HEK293 (cell line): ENCODE results near the gene KRT20.

Experiments
- CTCF ChIA-PET: fragments of 350-600 bp; formaldehyde crosslinking; extraction: SDS; loops from one replicate; lab custom pipeline; 2021; ENCODE audit warnings: antibody characterized with exemption; lab: Yijun Ruan, JAX
- POLR2A ChIA-PET: fragments of 300-600 bp; formaldehyde crosslinking; extraction: SDS; loops from one replicate; lab custom pipeline; 2020; ENCODE audit warnings: antibody characterized with exemption, inconsistent platforms; lab: Yijun Ruan, JAX
- H3K27ac ChIP-seq: fragments of 200-500 bp; sonication (Bioruptor generic); 2 replicates; pipeline ENCODE4 v1.5.1; 2014; ENCODE audit warnings: low read depth, low read length, control low read depth, inconsistent platforms; ENCODE audit errors: extremely low read depth
- H3K36me3 ChIP-seq, 2 experiments: fragments of 200-500 bp in 1 of 2; sonication (Bioruptor generic) in 1 of 2; 1 replicate in 1 of 2; 2 replicates in 1 of 2; pipeline ENCODE4 v1.5.1; 2014 to 2017; ENCODE audit warnings: inconsistent platforms in 2 of 2, low read length in 2 of 2; ENCODE audit not compliant: control insufficient read depth in 2 of 2, insufficient read depth in 1 of 2
- H3K4me1 ChIP-seq: fragments of 200-500 bp; sonication (Bioruptor generic); 2 replicates; pipeline ENCODE4 v1.5.1; 2014; ENCODE audit warnings: mild to moderate bottlenecking, low read length, inconsistent platforms; ENCODE audit not compliant: control insufficient read depth, insufficient read depth
- H3K4me3 ChIP-seq: 2 replicates; pipeline ENCODE4 v1.5.1; 2011; ENCODE audit warnings: low read depth, mild to moderate bottlenecking, control low read depth, low read length, moderate library complexity
- H3K9me3 ChIP-seq: fragments of 200-500 bp; sonication (Bioruptor generic); 2 replicates; pipeline ENCODE4 v1.5.1; 2014; ENCODE audit warnings: low read depth, low read length, inconsistent platforms; ENCODE audit not compliant: control insufficient read depth, insufficient read depth
- AEBP2 ChIP-seq: fragments of 450-650 bp; formaldehyde crosslinking; IDR thresholded peaks from 2 replicates; pipeline ENCODE4 v1.5.1; 2016; ENCODE audit warnings: missing biosample characterization, missing genetic modification characterization, borderline replicate concordance
- PRDM10 ChIP-seq: fragments of 450-650 bp; formaldehyde crosslinking; IDR thresholded peaks from 2 replicates; pipeline ENCODE4 v1.5.1; 2016; ENCODE audit warnings: missing biosample characterization, missing genetic modification characterization
- YY1 ChIP-seq: fragments of 450-650 bp; formaldehyde crosslinking; IDR thresholded peaks from 2 replicates; pipeline ENCODE4 v1.5.1; 2018; ENCODE audit warnings: missing biosample characterization, missing genetic modification characterization
- ZBTB1 ChIP-seq: fragments of 450-650 bp; formaldehyde crosslinking; IDR thresholded peaks from 2 replicates; pipeline ENCODE4 v1.5.1; 2016; ENCODE audit warnings: missing biosample characterization, missing genetic modification characterization
- ZBTB21 ChIP-seq: fragments of 450-650 bp; formaldehyde crosslinking; IDR thresholded peaks from 2 replicates; pipeline ENCODE4 v1.5.1; 2017; ENCODE audit warnings: missing biosample characterization, missing genetic modification characterization
- ZBTB44 ChIP-seq: fragments of 450-650 bp; IDR thresholded peaks from 2 replicates; pipeline ENCODE4 v1.5.1; 2018; ENCODE audit warnings: missing biosample characterization, mild to moderate bottlenecking, missing genetic modification characterization
- ZFP37 ChIP-seq: fragments of 450-650 bp; formaldehyde crosslinking; IDR thresholded peaks from 2 replicates; pipeline ENCODE4 v1.5.1; 2016; ENCODE audit warnings: missing biosample characterization, missing genetic modification characterization
- ZNF19 ChIP-seq: fragments of 450-650 bp; formaldehyde crosslinking; IDR thresholded peaks from 2 replicates; pipeline ENCODE4; 2016; ENCODE audit warnings: missing biosample characterization, missing genetic modification characterization, low read depth
- ZNF211 ChIP-seq: fragments of 450-650 bp; formaldehyde crosslinking; IDR thresholded peaks from 2 replicates; pipeline ENCODE4 v1.5.1; 2016; ENCODE audit warnings: low read depth, missing biosample characterization, missing genetic modification characterization
- ZNF221 ChIP-seq: fragments of 450-650 bp; formaldehyde crosslinking; IDR thresholded peaks from 2 replicates; pipeline ENCODE4 v1.5.1; 2017; ENCODE audit warnings: missing biosample characterization, missing genetic modification characterization, borderline replicate concordance
- ZNF324 ChIP-seq: fragments of 450-650 bp; formaldehyde crosslinking; IDR thresholded peaks from 2 replicates; pipeline ENCODE4 v1.5.1; 2016; ENCODE audit warnings: missing biosample characterization, missing genetic modification characterization
- ZNF416 ChIP-seq: fragments of 450-650 bp; formaldehyde crosslinking; IDR thresholded peaks from 2 replicates; pipeline ENCODE4 v1.5.1; 2016; ENCODE audit warnings: missing biosample characterization, missing genetic modification characterization
- ZNF433 ChIP-seq: fragments of 450-650 bp; formaldehyde crosslinking; IDR thresholded peaks from 2 replicates; pipeline ENCODE4 v1.5.1; 2016; ENCODE audit warnings: missing biosample characterization, missing genetic modification characterization, low read depth
- ZNF530 ChIP-seq: fragments of 450-650 bp; formaldehyde crosslinking; IDR thresholded peaks from 2 replicates; pipeline ENCODE4 v1.5.1; 2016; ENCODE audit warnings: low read depth, missing biosample characterization, missing genetic modification characterization
- ZNF629 ChIP-seq: fragments of 450-650 bp; formaldehyde crosslinking; IDR thresholded peaks from 2 replicates; pipeline ENCODE4 v1.5.1; 2017; ENCODE audit warnings: missing biosample characterization, missing genetic modification characterization
- ZNF658 ChIP-seq: fragments of 450-650 bp; formaldehyde crosslinking; IDR thresholded peaks from 2 replicates; pipeline ENCODE4; 2016; ENCODE audit warnings: missing biosample characterization, missing genetic modification characterization
- ZNF660 ChIP-seq: fragments of 450-650 bp; IDR thresholded peaks from 2 replicates; pipeline ENCODE4 v1.5.1; 2018; ENCODE audit warnings: missing biosample characterization, mild to moderate bottlenecking, missing genetic modification characterization
- ZNF670 ChIP-seq: fragments of 450-650 bp; formaldehyde crosslinking; IDR thresholded peaks from 2 replicates; pipeline ENCODE4 v1.5.1; 2016; ENCODE audit warnings: missing biosample characterization, missing genetic modification characterization, low read depth
- ZNF692 ChIP-seq: fragments of 450-650 bp; formaldehyde crosslinking; IDR thresholded peaks from 2 replicates; pipeline ENCODE4 v1.5.1; 2016; ENCODE audit warnings: missing biosample characterization, missing genetic modification characterization
- ZNF776 ChIP-seq: fragments of 450-650 bp; formaldehyde crosslinking; IDR thresholded peaks from 2 replicates; pipeline ENCODE4 v1.5.0; 2017; ENCODE audit warnings: missing biosample characterization, missing genetic modification characterization, borderline replicate concordance
- ZNF792 ChIP-seq: fragments of 450-650 bp; formaldehyde crosslinking; IDR thresholded peaks from 2 replicates; pipeline ENCODE4 v1.5.1; 2016; ENCODE audit warnings: missing biosample characterization, missing genetic modification characterization
- TF ChIP-seq, protein P1 (sequence below): fragments of 450-650 bp; formaldehyde crosslinking; IDR thresholded peaks from 2 replicates; pipeline ENCODE4 v1.5.1; 2016; ENCODE audit warnings: missing biosample characterization, missing genetic modification characterization
- TF ChIP-seq, protein P2 (sequence below): fragments of 450-650 bp; formaldehyde crosslinking; IDR thresholded peaks from 2 replicates; pipeline ENCODE4 v1.5.1; 2016; ENCODE audit warnings: missing biosample characterization, missing genetic modification characterization

The KRT20 gene

DNA sequence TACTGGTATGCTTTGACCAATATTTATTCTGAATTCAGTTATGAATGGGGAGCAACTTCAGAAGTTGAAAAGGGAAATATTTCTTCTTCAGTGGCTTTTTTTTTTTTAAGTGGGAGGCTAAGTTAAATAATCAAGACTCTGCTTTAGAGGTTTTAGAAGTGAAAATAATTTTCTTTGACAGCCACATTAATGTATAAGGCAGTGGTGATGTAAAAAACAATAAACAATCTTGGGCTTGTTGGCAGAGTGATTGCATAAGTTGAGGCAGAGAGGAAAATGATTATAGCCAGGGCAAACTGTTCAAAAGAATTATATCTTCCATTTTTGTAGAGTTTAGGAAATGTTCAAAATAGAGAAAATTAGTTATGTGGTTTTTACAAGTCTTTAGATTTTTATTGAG is 12.6 kb downstream of the KRT20 start (continued):
- TF ChIP-seq, protein P1, sequence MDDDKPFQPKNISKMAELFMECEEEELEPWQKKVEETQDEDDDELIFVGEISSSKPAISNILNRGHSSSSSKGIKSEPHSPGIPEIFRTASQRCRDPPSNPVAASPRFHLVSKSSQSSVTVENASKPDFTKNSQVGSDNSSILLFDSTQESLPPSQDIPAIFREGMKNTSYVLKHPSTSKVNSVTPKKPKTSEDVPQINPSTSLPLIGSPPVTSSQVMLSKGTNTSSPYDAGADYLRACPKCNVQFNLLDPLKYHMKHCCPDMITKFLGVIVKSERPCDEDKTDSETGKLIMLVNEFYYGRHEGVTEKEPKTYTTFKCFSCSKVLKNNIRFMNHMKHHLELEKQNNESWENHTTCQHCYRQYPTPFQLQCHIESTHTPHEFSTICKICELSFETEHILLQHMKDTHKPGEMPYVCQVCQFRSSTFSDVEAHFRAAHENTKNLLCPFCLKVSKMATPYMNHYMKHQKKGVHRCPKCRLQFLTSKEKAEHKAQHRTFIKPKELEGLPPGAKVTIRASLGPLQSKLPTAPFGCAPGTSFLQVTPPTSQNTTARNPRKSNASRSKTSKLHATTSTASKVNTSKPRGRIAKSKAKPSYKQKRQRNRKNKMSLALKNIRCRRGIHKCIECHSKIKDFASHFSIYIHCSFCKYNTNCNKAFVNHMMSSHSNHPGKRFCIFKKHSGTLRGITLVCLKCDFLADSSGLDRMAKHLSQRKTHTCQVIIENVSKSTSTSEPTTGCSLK: no peak
- no peak for TF ChIP-seq ZNF416 (tag by site-specific recombination)
- TF ChIP-seq ZNF792 (tag by site-specific recombination): no peak
- no peak for TF ChIP-seq AEBP2 (tag by site-specific recombination)
- TF ChIP-seq ZBTB21 (tag by site-specific recombination): no peak
- no peak for TF ChIP-seq ZNF211 (tag by site-specific recombination)

- no peak overlapping the region for H3K4me3 ChIP-seq
- no peaks in the 10 kb centered on the region for H3K9me3 ChIP-seq
- ChIA-PET POLR2A (interaction anchor here (0.6 to 1.1 kb wide), 3 partner anchors 30 to 817 kb away, joined by 3 read pairs; partner anchors contain the start of gene EIF1), CTCF (interaction anchor here (0.6 to 1.8 kb wide), 7 partner anchors 13 to 796 kb away, joined by 3 to 7 read pairs (median 3); partner anchors contain the start of gene KRT20)
- H3K27ac ChIP-seq: no peak overlapping the region
- no peaks in the 10 kb centered on the region for H3K4me1 ChIP-seq
- H3K36me3 ChIP-seq: no peaks in the 10 kb centered on the region
- TF ChIP-seq ZNF629 (tag by site-specific recombination): no peak
- TF ChIP-seq, protein P2, sequence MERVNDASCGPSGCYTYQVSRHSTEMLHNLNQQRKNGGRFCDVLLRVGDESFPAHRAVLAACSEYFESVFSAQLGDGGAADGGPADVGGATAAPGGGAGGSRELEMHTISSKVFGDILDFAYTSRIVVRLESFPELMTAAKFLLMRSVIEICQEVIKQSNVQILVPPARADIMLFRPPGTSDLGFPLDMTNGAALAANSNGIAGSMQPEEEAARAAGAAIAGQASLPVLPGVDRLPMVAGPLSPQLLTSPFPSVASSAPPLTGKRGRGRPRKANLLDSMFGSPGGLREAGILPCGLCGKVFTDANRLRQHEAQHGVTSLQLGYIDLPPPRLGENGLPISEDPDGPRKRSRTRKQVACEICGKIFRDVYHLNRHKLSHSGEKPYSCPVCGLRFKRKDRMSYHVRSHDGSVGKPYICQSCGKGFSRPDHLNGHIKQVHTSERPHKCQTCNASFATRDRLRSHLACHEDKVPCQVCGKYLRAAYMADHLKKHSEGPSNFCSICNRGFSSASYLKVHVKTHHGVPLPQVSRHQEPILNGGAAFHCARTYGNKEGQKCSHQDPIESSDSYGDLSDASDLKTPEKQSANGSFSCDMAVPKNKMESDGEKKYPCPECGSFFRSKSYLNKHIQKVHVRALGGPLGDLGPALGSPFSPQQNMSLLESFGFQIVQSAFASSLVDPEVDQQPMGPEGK (tag by site-specific recombination): no peak
- TF ChIP-seq ZNF670: no peak
- no peak for TF ChIP-seq ZNF221 (tag by site-specific recombination)
- no peak for TF ChIP-seq ZFP37 (tag by site-specific recombination)
- TF ChIP-seq ZNF19 (tag by site-specific recombination): no peak
- no peak for TF ChIP-seq ZNF658 (tag by site-specific recombination)
- TF ChIP-seq ZBTB1: no peak
- no peak for TF ChIP-seq PRDM10 (tag by site-specific recombination)
- no peak for TF ChIP-seq ZNF692 (tag by site-specific recombination)
- no peak for TF ChIP-seq ZNF776 (tag by site-specific recombination)
- TF ChIP-seq ZBTB44 (tag by site-specific recombination): no peak
- TF ChIP-seq ZNF530 (tag by site-specific recombination): no peak
- no peak for TF ChIP-seq ZBTB21 (tag by site-specific recombination)
- TF ChIP-seq ZNF324: no peak
- TF ChIP-seq ZNF433 (tag by site-specific recombination): no peak
- TF ChIP-seq ZNF660 (tag by site-specific recombination): no peak
- TF ChIP-seq YY1 (tag by site-specific recombination): no peak
Measured at GRCh38 chr17:40871316-40871715, 13.7 kb downstream of the KRT20 start.
